Kidney capillary endothelial cell (primary cell): ENCODE data around the gene OBSL1.

Source experiments
- DNase-seq: peaks from one replicate; pipeline ENCODE4 v3.0.0-alpha.2; 2018; ENCODE audit warnings: low spot score

Gene OBSL1

DNA sequence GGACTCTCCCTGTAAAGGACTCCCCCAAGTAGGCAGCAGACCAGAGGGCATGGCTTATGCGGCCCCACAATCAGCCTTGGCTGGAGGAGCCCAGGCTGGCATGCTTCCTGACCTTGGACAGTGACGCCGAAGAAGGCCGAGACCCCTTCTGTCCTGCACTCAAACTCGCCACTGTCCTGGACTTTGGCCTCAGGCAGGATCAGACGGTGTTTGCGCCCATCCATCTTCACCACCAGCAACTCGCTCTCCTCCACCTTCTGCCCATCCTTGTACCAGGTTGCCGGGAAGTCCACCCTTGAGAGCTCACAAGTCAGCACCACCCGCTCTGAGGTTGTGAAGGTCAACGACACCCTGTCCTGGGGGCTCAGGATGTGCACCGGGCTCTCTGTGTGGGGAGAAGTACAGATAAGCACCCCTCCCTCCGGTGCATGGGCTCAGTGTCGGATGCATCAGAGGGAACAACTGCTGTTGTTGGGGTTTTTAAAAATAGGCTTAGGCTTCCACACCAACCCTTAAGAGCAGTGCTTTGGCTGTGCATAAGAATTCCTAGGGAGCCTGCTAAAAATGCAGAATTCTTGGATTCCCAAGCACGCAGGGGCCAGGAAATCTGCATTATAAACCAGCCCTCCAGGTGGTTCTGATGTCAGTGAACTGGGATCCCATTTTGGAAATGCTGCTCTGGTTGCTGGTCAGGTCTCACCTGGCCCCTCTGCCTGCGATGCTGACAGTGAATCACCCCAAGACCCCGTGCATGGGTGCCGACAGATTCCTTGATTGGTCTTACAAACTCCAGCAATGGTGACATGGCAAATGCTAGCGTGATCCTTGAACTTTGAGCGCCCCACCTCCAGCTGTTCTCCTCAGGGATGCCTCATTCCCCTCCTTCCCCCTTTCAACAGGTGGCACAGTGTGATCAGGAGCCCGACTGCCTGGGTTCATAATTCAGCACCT is 5.9 kb downstream of the OBSL1 start:
- DNase-seq: no peak

DNA sequence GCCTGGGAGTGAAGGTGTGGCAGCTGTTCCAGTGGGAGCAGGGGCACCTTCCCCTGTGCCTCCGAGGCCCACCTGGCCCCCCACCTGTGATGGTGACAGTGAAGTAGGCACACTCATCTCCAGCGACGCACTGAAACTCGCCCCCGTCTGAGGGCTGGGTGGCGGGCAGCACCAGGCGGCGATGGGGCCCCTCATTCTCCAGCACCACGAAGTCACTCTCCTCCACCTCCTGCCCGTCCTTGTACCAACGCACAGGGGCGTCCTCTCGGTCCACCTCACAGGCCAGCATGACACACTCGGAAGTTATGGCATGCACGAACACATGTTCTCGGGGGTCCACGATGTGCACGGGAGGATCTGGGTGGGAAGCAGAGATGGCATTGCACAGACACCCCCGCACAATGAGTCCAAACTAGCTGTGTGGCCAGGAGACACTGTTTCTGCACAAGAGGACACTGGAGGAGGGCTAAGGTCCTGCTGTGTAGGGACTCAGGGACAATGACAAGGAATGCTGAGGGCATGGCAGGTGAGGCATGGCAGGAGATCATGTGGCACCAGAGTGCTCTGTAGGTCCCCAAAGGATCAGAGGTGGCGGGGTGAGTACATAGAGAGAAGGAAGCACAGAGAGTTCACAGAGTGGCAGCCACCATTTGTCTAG is 7.9 kb downstream of the OBSL1 start:
- no peak for DNase-seq

DNA sequence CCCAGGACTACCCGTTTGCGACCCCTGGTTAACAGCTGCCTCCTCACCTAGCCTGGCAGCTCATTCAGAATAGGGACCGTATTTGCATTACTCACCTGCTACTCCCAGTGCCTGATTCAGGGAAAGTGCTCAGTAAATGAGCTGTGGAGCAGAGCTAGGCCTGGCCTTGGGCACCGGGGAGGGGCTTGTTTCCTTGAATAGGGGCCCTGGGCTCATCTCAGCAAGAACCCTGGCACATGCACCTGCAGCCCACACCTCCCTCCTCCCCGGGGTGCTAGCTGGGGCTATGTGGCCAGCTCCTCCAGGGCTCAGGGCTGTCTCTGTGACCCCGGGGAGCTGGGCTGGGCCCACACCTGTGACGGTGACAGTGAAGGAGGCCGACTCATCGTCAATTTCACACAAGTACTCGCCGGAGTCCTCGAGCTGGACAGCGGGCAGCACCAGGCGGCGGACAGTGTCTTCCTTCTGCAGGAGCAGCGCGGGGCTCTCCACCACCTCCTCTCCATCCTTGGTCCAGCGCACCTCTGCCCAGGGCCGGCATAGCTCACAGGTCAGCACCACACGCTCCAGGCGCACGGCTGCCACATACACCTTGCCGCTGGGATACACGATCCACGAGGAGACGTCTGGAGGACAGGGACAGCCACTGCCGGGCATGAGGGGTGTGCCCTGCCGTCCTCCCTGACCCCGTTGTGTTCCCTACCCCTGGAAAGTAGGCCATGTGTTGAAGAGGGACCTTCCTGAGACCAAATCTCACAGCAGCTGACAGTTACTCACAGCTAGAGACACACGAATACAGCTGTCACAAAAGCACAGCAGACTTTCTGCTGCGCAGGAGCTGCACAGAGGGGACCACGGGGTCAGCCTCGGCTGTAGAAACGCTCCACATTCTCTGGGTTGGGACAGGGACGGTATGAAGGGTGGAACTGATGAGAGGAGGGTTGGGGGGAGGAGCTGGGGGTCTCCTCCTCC is 9.0 kb downstream of the OBSL1 start:
- no peak for DNase-seq

DNA sequence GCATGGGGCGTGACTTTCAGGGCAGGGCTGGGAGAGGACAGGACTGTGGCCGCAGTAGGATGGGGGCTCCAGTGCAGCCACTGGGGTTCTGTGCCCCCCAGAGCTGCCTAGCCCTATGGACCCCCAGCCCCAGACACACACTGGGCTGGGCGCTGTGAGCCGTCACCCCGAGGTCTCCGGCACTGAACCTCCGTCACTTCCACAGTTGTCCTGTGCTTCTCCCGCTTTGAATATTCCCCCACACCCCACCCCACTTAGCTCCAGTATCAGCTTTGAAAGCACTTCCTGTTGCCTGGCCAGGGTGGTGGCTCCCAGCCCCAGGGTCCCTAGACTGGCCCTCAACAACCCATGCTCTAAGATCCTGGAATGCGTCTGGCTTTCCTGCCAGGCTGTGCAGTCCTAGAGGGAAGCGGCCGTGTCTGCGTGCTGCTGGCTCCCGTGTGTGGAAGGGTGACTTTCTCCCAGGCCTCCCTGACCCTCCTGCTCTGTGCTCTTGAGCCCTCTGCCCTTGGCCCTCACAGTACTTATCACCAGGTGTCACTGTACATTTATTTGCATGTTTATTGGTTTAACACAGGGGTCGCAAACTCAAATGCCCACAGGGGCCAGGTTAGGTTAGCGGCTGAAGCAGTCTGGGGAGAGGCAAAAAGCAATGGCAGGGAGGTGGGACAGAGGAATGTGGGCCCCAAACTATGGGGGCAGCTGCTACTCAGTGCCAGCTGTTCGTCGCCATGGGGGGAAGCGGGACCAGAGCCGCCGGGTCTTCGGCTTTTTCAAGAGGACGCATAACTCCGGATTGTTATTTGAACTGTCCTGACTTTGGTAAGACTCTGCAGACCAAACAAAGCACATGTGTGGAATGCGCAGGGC is 9.9 kb downstream of the OBSL1 start:
- no peak for DNase-seq

DNA sequence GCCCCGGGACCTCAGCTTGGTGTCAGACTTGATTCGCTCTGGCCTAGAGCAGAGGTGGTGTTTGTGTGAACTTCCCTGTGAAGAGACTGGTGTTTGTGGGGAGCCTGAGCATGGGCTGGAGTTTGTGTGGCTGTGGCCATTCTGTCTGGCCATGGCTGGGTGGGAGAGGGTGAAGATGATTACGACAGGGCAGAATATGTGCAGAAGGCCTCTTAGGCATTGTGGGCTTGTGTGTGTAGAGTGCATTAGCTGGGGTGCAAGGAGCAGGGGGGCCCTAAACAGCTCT is 10.5 kb downstream of the OBSL1 start:
- DNase-seq: no peak

DNA sequence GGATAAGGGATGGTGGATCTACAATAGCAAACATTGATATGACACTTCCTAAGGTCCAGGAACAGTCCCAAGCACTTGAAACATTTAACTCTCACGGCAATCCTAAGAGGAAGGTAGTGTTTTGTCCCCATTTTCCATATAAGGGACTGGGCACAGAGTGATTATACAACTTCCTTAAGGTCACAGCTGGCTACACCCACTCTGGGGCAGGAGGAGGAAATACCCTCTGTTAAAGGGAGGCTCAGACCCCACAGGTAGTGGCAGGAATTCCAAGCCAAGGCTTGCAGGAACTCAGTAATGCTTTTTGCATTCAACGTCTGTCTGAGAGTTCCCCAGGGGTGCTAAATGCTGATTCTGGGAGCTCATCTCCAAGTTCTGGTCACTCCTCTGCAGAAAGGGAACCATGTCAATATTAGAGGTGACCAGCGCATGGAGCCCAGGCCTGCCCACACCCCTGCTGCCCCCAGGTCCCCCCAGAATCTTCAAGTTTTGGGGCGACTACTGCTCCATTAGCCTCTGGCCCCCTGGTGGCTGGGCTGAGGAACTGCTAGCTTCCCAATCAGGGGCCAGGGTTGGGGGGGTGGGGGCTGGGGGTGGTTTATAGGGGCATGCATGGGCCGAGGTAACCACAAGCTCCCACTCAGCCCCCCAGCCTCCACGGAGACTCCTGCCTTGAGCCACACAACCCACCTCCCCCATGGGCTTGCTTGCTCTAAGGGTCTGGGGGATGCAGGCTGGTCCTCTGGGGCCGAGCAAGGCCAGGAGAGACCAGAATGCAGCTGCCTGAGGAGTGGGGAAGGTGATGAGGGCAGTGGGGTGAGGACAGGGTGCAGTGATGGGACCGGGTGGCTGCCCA is 11.1 kb downstream of the OBSL1 start:
- DNase-seq: no peak

DNA sequence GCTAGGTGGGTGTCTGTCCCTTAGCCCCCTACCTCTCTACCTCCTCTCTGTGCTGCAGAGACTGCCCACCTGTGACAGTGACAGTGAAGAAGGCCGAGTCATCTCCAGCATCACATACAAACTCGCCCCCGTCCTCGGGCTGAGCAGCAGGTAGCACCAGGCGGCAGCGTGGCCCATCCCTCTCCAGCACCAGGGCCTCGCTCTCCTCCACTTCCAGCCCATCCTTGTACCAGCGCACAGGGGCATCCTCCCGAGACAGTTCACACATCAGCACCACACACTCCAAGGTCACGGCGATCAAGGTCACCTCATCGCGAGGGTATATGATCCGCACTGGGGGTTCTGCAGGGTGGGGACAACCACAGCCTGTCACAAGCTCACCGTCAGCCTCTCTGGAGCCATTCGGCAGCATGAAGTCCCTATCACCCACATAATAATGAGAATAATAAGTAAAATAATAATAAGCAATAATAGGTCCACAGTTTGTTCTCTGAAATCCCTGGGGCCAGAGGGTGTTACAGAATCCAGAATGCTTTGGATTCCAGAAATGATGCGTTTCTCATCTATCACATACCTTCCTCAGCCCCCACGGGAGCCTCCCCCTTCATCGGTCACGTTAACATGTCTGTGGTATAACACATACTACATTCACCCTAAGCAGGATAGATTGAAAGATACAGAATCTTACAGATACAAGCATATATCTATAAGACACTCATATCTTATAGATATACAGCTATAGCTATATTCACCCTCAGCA is 12.0 kb downstream of the OBSL1 start:
- no peak for DNase-seq

DNA sequence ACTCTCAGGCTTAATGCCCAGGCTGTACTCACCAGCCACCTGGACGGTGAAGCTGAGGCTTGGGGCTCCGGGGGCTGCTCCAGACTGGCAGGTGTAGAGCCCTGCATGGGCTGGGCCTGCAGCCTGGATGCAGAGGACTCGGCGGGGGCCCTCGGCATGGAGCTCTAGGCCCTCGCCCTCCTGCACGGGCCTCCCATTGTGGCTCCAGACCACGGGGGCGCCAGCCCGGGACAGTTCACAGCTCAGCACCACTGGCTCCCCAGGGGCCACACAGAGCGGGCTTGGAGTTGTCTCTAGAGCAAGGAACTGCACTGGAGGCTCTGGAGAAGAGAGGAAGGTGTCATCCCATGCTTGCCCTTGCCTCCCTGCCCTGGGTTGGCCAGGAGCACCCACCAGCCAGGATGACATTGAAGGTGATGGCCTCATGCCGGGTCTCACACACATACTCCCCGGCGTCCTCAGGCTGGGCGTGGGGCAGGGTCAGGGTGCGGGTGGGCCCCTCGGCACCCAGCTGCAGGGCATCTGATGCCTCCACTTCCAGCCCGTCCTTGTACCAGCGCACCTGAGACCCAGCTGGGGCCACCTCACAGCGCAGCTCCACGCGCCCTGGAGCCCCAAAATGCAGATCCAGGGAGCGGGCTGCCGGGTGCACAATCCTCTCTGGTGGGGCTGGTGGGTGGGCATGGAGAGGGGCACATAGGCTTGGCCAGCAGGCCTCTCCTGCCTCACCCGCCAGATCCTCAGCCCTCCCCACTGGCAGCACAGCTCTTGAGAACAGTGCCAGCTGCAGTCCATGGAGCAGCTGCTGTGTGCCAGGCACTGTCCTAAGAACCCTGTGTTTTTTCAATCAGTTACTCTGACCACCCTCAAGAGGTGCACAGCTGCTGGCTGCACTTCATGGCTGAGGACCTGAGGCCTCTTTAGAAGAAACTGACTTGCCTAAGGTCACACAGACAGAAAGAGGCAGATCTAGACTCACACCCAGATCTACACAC is 13.3 kb downstream of the OBSL1 start:
- DNase-seq: no peak

DNA sequence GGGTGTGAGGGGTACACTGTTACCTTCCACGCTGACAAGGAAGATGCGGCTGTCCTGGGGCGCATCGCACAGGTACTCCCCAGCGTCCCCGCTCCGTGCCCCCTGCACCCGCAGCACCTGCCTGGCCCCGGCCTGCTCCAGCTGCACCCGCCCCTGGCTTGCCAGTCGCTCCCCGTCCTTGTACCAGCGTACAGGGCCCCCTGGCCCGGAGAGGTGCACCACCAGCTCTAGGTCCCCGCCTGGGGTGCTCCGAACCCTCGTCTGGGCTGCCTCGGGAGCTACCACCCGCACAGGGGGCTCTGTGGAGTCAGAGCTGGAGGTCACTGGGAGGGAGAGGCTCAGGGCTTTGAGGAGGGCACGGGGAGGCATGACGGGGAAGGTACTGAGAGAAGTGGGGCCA is 14.0 kb downstream of the OBSL1 start:
- DNase-seq: no peak

DNA sequence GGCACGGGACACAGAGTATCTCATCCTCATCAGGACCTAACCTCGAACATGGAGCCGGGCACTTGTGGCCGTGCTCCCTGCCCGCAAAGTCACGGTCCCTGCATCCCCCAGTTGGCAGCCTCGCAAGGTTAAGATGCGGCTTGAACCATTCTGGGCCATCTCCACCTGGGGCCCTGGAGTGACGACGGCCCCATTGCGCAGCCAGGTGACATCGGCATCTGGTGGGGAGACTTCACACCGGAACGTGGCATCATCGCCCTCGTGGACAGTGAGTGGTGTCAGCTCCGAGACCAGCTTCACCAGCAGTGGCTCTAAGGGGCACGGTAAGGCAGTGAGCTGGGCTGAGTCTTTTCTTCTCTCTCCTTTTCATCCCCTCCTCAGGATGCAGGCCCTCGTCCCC is 14.9 kb downstream of the OBSL1 start:
- no peak for DNase-seq

DNA sequence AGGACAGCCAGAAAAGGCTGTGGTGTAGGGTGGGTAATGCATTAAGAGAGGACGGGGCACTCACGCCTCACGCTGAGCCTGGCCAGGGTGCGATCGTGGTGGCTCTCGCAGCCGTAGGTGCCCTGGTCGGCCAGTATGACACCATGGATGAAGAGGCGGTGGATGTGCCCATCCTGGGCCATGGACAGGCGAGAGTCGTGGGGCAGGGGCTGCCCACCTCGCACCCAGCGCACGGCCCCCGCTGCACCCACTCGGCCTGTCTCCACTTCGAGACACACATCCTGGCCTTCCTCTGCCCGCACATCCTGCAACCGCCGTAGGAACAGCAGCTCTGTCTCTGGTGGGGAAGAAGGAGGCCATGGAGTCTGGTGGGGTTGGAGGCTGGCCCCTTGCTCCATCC is 15.4 kb downstream of the OBSL1 start:
- DNase-seq: no peak

DNA sequence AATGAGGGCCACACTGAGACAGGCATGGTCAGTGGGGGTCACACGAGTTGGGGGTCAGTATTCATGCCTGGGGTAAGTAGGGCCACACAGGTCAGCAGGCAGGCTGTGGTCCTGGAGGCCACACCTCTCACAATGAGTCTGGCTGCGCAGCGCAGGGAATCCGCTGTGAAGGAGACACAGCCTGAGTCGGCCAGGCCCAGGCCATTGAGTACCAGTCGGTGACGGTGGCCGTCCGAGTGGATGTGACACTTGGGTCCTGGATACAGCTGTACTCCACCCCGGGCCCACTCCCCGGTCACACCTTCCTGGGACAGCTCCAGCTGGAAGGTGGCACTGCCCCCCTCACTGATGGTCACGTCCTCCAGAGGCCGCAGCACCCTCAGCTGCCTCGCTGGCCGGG is 17.0 kb downstream of the OBSL1 start:
- no peak for DNase-seq

DNA sequence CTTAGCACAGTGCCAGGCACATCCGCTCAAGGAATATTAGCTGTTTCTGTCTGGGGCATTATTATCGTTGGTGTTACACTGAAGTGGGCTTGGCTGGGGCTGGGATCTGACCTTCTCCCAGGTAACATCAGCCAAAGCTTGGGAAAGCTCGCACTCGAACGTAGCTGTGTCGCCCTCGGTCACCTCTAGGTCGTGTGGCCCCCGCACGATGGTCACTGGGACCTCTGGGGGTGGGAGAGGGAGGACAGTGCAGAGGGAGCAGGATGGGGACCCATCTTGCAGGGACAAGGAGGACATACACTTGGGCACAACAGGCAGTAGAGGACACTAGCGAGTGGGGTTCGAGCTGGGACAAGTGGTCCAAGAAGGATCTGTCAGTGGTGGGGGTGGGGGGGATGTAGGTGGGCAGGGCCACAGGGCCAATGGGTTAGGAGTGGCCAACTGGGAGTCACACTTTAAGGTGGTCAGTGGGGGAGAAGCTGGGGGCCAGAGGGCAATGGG is 17.8 kb downstream of the OBSL1 start:
- DNase-seq: no peak

DNA sequence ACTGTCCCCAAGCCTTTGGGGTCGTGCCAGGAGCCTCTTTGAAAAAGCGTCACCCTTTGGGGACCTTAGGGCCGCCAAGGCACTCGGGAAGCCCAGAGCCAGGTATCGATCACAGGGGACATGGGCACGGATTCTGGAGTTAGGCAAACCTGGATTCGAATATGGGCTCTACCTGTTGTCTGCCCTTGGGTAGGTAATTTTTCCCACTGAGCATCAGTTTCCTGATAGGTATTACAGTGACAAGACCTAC is 18.2 kb downstream of the OBSL1 start:
- no peak for DNase-seq

DNA sequence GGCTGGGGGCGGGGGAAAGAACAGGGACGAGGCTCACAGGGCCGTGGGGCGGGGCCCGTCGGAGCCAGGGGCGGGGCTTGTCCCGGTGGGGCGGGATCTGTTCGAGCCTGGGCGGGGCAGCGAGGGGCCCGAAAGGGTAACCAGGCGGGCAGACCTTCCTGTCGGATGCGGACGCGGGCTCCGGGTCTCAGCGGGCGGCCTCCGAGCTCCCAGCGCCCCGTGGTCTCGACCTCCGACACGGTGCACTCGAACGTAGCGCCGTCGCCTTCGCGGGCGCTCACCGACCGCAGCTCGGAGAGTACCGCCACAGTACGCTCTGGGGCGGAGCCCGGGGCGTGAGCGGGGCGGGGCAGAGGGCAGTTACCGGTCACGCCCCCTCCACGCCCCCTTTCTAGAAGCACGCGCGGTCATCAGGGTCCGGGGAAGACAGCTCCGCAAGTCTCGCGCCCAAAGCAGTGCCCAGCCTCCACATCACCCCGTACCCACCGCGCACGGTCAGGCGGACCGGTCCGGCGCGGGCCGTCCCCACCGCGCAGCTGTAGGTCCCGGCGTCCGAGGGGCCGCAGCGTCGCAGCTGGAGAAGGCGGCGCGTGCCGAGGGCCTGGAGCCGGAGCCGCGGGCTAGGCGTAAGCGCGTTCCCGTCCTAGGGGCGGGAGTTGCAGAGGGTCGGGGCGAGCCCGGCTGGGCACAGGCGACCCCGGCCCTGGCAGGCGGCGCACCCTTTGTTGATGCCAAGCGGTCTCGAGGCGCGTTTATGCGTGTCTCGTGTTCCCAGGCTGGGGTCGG is 18.8 kb downstream of the OBSL1 start:
- peak; percentile 57 for DNase-seq

DNA sequence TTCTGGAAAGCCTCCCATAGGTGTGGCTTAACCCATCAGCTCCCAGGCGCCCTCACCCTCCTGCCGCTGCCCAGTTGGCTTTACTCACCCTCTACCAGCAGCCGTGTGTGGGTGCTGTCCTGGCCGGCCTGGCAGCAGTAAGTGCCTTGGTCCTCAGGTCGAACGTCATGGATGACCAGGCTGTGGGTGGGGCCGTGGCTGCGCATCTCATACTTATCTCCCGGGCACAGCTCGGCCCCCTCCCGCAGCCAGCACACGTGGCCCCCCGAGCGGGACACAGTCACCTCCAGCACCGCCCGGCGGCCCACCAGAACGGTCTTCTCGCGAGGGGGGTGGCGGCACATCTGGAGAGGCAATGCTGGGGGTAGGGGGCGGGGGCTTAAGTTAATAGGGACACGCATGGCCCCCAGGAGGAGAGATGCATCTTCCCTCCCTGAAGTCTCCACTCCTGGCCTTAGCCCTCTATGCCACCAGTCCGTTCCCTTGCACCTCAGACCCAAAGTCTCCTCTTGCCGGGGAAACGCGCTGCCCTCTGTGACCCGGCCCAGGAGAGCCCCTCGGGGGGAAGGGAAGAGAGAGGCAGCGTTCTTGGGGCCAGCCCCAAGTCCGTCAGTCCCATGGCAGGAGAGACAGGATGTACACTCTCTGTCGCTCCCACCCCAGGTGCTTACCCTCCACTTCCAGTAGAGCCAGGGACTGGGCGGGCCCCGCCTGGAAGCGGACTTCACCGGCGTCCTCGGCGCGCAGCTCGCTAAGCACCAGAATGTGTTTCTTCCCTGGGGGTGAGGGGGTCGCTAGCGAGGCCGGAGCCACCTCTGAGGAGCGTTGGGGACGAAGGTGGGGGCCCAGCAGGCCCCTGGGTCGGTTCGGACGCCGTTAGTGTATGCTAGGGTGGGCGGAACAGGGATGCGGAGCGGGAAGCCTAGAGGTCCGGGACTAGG is 19.6 kb downstream of the OBSL1 start:
- no peak for DNase-seq

DNA sequence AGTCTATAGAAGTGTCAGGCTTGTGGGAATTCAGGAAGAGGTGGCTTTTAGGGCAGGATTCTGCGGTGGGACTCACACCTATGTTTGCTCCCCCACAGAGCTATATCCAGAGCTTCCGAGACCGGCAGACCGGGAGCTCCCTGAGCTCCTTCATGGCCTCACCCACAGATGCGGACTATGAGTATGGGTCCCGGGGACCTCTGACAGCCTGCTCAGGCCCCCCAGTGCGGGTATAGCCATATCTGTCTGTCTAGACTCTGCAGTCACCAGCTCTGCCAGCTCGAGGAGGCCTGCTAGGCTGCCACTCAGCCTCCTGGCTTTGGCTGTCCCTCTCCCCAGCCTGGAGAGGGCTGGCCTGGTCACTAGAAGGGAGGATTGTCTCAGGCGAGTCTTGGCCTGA is 21.7 kb downstream of the OBSL1 start:
- DNase-seq: no peak
